NB4 (cell line): ENCODE data around the gene PLK1.

ENCODE experiments used
- MYC ChIP-seq: IDR thresholded peaks from 2 replicates; pipeline ENCODE4 v1.6.1; 2011; ENCODE audit warnings: low read depth, low read length
- POLR2A ChIP-seq: IDR thresholded peaks from 2 replicates; pipeline ENCODE4 v1.6.1; 2011; ENCODE audit warnings: mild to moderate bottlenecking; ENCODE audit not compliant: insufficient read length; ENCODE audit errors: extremely low read depth
- TF ChIP-seq, protein P1 (sequence below): IDR thresholded peaks from one replicate; pipeline ENCODE4 v1.5.1; 2012; ENCODE audit warnings: low read depth, low read length
- TF ChIP-seq, protein P2 (sequence below): IDR thresholded peaks from 2 replicates; pipeline ENCODE4 v1.6.1; 2011; ENCODE audit warnings: low read depth, low read length

DNA sequence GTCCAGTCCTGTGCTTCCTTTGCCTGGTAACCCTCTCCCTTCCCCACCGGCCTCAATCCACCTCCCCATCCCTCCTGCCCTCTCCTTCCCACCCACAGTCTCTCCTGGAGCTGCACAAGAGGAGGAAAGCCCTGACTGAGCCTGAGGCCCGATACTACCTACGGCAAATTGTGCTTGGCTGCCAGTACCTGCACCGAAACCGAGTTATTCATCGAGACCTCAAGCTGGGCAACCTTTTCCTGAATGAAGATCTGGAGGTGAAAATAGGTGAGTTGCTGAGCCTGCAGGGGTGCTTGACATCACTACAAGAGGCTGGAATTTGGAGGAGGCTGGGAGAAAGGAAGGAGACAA, 1.3 kb downstream of the PLK1 start:
- TF ChIP-seq, protein P1, sequence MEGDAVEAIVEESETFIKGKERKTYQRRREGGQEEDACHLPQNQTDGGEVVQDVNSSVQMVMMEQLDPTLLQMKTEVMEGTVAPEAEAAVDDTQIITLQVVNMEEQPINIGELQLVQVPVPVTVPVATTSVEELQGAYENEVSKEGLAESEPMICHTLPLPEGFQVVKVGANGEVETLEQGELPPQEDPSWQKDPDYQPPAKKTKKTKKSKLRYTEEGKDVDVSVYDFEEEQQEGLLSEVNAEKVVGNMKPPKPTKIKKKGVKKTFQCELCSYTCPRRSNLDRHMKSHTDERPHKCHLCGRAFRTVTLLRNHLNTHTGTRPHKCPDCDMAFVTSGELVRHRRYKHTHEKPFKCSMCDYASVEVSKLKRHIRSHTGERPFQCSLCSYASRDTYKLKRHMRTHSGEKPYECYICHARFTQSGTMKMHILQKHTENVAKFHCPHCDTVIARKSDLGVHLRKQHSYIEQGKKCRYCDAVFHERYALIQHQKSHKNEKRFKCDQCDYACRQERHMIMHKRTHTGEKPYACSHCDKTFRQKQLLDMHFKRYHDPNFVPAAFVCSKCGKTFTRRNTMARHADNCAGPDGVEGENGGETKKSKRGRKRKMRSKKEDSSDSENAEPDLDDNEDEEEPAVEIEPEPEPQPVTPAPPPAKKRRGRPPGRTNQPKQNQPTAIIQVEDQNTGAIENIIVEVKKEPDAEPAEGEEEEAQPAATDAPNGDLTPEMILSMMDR: no peak
- no peak for TF ChIP-seq POLR2A
- TF ChIP-seq, protein P2, sequence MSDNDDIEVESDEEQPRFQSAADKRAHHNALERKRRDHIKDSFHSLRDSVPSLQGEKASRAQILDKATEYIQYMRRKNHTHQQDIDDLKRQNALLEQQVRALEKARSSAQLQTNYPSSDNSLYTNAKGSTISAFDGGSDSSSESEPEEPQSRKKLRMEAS: no peak
- no peak for TF ChIP-seq MYC
